ENCODE data around the gene CLIP2.
A peak's percentile ranks its signal among the peaks of the same experiment; 100 is the strongest.
"Not testable (repeated sequence)": the region's sequence is repeated elsewhere in the genome, so short reads cannot be mapped to it uniquely, and the experiment has no call there.

Gene CLIP2

DNA sequence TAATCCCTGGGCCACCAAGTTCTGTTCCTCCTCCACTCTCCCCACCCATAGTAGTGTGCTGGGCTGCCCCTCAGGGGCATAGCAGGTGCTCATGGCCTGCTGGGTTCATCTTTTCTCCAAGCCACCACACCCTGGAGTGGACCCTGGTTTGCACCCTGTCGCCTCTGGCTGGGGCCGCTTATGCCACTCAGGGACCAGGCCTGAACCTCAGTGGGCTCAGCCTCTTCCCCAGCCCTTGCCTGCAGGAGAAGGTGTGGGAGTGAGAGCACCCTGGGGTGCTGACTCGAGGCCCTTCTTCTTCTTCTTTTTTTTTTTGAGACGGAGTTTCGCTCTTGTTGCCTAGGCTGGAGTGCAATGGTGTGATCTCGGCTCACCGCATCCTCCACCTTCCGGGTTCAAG lies 10.2 kb downstream of the CLIP2 start:
- no peak for DNase-seq

DNA sequence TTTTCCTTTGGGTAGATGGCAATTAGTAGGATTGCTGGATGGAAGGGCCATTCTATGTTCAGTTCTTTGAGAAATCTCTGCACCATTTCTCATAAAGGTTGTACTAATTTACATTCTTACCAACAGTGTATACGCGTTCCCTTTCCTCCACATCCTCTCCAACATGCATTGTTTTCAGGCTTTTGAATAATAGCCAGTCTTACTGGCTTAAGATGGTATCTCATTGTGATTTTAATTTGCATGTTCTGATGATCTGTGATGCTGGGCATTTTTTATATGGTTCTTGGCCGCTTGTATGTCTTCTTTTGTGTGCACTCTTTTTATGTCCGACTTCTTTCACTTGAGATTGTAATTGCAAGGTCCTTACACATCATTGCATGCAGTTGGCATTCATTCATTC lies 11.7 kb downstream of the CLIP2 start:
- no peak for DNase-seq

DNA sequence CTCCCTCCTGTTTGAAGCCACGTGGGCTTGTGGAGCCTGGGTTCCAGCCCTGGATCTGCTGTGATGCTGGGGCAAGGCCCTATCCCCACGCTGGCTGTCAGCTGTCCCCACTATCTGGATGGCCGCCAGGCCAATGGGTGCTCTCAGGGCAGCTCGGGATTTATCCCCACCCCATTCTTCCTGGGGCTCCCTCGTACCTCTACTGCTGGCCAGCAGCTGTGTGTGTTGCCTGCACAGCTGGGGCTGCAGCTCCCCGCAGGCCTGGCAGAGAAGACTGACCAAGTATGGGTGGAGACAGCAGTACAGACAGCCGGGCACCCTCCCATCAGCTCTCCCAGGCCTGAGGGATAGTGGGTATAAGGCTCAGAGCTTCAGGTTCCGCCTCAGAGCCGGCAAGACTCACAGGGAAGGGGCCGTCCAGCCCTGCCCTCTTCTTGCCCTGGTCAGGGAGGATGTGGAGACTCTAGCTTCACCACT lies 13.6 kb downstream of the CLIP2 start:
- peak; percentile 31 to 49 for DNase-seq

DNA sequence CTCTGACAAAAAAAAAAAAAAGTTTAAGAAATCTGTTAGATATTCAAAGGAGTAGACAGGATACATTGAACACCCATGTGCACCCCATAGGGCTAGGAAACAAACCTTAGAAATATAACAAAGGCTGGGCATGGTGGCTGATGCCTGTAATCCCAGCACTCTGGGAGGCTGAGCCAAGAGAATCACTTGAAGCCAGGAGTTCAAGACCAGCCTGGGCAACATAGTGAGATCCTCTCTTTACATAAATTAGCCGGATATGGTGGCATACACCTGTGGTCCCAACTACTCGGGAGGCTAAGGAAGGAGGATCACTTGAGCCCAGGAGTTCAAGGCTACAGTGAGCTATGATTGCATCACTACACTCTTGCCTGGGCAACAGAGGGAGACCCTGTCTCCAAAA lies 15.3 kb downstream of the CLIP2 start:
- DNase-seq = no peak

DNA sequence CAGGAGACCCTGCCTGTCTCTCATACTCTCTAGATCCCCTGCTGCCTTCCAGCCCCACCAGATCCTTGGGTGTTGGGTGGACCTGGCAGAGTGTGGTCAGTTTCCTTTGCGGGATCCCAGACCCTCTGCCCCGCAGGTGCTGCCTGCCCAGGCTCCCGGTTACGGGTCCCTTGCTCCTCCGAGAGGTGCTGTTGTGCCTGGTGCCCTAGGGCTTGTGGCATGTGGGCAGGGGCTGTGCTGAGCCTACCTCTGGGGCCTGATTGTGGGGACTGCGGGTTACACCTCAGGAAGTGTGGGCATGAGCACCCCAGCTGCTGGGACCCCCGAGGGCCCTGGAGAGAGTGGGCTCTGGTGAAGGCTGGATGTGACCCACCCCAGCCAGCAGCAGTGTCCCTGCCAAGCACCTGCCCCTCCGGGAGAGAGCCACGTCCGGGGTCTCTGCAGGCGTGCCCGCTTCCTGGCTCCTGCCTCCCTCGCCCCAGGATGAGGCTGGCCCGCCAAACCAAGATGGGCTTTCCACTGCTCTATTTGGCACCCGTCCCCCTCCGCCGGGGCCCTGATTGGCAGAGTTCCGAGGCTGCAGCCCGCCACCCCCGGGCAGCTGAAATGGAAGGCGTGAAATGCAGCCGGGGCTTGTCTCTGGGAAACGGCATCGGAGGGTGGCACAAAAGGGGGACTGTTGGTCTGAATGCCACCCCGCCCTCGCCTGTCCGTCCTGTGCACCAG lies 17.0 kb downstream of the CLIP2 start:
- DNase-seq = no peak

DNA sequence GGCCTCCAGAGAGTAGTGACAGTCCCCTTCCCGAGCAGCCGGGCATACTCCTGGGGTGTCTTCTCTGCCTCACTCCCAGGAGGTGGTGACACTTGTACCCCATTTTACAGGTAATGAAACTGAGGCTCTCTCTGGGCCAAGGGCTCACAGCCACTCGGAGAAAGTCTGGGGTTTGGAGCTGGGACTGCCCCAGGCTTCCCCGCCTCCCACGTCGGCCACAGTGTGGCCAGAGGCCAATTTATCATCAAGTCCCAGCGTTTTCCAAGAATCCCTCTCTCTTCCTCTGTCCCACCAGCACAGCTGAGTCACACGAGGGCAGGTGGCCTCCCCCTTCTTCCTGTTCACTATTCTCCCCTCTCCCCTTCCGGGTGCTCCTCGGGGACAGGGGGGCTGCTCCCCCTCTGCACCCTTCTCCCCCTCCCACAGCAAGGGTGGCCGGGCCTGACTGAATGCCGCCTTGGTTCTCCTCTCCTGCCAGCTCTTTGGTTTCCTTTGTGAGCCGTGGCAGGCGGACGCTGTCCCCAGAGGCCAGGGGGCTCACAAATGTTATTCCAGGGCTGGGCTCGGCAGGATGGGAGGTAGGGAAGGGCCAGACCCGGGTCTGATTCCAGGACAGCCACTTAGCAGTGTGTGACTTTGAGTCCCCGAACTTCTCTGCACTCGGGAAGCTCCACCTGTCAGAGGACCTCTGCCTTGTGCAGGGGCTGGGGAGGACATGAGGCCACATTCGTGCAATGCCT lies 17.7 kb downstream of the CLIP2 start:
- peak; percentile 29 to 42 for DNase-seq

DNA sequence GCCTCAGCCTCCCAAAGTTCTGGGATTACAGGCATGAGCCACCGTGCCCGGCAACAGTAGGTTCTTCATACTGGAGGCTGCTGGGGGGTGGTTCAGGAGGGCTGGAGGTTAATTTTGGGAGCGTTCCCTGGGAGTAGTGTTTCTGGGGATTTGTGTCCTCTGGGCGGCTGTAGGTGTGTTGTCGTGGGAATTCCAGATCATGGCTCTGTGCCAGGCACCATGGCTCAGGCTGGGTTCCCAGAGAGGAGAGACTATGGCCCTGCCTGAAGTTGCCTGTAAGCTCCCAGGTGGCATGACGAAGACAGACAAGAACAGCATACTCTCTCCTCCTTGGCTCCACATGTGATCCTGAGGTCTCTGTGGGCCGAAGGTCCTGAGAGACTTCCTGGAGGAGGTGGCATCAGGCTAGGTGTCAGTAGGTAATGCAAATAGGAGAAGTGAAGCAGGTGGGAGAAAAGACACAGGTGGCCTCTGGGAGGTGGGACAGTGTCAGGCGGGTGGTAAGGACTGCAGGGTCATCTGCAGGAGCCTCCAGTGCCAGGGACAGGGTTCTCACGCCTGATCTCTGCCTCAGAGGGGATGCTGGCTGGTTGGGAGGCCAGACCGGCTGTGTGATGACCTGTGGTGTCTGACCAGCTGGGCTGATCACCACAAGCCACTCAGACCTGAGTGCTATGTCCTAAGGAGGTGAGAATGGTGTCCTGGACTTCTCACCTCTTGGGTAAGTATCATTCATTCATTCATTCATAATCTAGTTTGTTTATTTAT lies 18.7 kb downstream of the CLIP2 start:
- no peak for DNase-seq

DNA sequence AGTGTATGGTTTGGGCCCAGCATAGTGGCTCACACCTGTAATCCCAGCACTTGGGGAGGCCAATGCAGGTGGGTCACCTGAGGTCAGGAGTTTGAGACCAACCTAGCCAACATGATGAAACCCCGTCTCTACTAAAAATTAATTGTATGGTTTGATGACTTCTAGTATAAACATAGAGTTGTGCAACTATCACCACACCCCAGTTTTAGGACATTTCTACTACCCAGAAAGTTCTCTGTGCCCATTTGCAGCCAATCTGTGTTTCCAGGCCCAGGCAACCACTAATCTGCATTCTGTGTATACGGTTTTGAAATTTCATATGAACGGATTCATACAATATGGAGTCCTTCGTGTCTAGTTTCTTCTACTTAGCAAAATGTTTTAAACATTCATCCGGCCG lies 20.0 kb downstream of the CLIP2 start:
- no peak for DNase-seq

DNA sequence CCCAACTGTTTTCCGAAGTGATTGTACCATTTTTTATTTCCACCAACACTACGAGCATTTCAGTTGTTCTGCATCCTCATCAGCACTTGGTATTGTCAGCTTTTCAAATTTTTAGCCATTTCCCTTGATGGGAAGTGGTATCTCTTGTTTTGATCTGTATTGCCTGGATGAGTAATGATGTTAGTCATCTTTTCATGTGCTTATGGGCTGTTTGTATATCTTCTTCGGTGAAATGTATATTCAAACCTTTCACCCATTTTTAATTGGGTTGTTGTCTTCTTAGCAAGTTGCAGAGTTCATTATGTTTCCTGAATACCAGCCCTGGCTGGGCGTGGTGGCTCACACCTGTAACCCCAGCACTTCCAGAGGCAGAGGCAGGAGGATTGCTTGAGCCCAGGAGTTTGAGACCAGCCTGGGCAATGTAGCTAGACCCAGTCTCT lies 22.1 kb downstream of the CLIP2 start:
- DNase-seq = peak in 1 of 2 experiments; percentile 71

DNA sequence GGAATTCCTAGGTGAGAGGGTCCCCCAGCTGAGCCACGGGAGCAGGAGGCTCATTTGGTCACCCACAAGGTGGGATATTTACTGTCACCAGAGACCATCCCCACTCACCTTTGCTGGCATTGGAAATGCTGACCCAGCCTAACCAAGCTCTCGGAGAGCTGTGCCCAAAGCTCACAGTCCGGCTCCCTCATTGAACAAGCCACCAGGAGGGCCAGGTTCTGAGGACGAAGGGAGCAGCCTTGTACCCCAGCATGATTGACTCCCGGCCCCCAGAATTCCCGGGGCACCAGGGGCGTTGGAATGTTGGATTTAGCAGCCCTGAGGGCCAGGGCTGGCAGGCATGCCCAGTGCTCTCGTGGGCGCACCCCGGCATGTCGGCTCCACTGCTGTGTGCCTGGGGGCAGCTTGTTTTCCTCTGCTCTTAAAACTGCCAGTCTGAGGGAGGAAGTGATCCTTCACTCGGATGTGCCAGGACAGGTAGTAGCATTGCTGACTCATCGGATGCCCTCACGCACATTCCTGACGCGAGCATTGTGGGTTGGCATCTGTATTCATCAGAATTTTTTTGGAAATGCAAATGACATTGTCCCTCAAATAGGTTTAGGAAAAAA lies 23.3 kb downstream of the CLIP2 start:
- DNase-seq = peak; percentile 35 to 82

DNA sequence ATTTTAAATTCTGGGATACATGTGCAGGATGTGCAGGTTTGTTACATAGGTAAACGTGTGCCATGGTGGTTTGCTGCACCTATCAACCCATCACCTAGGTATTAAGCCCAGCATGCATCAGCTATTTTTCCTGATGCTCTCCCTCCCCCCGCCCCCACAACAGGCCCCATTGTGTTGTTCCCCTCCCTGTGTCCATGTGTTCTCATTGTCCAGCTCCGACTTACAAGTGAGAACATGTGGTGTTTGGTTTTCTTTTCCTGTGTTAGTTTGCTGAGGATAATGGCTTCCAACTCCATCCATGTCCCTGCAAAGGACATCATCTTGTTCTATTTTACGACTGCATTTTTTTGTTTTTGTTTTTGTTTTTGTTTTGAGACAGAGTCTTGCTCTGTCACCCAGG lies 26.7 kb downstream of the CLIP2 start:
- not testable (repeated sequence) for DNase-seq

DNA sequence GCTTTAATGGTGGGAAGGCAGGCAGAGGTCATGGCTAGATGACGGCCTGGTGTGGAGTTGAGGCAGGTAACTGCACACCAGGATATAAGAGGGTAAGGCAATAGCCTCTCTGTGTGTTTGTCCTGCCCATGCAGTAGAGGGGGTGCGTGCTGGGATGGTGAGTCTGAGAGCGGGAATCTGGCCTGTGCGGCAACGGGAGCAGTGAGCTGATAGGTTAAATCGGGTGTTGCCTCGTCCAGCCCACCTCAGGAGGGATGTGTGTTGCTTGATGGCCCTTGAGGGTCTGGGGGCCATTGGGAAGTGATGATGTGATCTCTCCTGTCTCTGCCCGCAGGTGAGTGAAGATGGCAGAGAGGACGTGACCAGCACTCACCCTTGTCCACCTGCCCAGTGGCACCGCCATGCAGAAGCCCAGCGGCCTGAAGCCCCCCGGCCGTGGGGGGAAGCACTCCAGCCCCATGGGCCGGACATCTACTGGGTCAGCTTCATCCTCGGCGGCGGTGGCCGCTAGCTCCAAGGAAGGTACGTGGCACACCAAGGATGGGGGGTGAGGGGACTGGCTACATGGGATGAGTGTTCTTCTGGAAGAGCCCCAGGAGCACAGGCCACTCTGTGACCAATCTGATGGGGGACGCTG lies 28.1 kb downstream of the CLIP2 start:
- DNase-seq = no peak

DNA sequence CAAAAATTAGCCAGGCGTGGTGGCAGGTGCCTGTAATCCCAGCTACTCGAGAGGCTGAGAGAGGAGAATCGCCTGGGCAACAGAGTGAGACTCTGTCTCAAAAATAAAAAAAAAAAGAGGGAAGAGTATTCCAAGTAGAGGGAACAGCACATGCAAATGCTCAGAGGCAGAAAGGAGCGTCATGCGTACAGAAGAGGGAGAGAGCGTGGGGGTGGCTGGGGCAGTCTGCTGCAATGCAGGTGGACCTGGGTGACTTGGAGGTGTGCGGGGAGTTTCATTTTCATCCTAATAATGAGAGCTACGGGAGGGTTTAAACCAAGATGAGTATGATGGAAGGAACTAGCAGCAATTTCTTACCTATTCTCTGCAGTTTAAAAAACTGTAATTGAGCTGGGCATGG lies 28.8 kb downstream of the CLIP2 start:
- DNase-seq = no peak

DNA sequence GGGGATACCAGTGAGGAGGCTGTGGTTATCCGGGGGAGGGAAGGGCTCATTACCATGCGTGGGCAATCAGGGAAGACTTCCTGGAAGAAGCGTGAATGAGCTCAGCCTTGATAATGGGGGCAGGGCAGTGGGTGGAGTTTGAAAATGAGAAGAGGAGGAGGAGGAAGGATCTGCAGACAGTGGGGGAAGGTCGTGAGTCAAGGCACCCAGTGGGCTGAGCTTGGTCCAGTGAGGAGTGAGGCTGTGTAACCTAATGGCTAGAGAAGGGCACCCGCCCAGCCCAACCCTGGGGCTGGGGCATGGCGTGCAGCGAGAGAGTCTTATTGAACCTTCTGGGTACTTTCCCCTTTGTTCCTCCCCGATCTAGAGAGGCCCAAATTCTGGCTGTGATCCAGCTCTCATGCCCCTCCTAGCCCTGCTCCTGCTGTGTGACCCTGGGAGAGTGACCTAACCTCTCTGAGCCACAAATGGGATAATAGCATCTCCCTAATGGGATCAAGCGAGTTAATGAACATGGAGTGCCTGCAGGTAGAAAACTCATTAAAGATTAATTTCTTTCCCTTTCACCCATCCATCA lies 31.5 kb downstream of the CLIP2 start:
- DNase-seq = no peak

DNA sequence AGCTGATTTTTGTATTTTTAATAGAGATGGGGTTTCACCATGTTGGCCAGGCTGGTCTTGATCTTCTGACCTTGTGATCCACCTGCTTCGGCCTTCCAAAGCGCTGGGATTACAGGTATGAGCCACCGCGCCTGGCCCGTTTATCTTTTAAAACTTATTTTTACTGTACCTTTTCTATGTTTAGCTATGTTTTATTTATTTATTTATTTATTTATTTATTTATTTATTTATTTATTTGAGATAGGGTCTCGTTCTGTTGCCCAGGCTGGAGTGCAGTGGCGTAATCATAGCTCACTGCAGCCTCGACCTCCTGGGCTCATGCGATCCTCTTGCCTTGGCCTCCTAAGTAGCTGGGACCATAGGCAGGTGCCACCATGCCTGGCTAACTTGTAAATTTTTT lies 33.7 kb downstream of the CLIP2 start:
- DNase-seq = not testable (repeated sequence)

DNA sequence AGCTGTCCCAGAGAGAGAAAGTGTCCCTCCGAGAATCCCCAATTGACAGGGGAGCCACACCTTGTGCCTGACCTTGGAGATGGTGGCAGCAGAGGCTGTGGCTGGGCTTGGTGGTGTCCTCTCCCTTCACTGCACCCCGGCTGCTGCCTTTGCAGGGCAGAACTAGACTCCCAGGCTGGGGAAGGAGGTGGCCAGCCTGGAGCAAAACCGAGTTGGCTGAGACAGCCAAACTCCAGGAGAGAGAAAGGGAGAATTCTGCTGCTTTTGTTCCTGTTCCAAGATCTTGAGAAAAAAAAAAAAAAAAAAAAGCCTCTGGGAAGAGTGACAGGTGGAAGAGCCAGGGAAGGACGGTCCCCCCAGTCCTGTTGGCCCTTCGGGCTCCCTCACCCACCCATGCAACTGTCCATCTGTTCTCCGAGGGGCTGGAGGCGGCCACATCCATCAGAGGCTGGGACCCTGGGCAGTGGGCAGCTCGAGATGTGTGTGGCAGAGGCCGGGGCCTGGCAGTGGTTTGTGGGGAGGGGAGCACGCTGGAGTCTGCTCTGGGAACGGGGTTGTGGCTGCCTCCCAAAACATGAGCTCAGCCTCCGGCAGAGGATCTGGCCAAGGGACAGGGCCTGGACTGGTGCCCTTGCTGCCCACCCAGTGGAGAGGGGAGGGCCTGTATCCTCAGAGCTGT lies 35.5 kb downstream of the CLIP2 start:
- no peak for DNase-seq

DNA sequence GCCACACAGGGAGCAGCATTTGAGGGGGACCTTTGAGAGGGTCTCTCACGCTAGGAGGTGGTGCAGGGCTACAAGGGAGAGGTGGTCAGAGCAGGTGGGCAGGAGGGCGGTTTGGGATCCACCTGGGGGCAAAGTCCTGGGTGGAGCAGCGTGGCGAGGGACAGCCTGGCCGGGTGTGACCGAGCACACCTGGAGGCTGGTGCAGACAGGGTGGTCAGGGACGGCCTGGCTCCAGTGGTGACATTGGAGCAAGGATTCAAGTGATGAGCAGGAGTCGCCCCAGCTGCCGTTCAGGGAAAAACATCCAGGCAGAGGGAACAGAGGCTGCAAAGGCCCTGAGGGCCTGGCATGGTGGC lies 36.0 kb downstream of the CLIP2 start:
- no peak for DNase-seq

DNA sequence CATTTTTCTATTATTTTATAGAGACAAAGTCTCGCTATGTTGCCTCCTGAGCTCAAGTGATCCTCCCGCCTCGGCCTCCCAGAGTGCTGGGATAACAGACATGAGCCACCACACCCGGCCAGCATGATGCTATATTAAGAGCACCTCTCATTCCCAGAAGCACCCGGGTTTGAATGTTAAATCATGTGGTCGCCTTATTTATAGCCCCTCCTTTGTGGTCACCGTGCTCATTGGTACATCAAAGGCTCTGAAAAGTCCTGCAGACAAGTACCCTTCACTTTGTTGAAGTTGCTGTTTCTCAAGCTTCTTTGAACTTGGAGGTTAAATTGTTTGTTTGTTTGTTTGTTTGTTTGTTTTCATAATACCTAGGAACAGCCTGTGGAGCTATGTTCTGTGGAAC lies 40.0 kb downstream of the CLIP2 start:
- no peak for DNase-seq

DNA sequence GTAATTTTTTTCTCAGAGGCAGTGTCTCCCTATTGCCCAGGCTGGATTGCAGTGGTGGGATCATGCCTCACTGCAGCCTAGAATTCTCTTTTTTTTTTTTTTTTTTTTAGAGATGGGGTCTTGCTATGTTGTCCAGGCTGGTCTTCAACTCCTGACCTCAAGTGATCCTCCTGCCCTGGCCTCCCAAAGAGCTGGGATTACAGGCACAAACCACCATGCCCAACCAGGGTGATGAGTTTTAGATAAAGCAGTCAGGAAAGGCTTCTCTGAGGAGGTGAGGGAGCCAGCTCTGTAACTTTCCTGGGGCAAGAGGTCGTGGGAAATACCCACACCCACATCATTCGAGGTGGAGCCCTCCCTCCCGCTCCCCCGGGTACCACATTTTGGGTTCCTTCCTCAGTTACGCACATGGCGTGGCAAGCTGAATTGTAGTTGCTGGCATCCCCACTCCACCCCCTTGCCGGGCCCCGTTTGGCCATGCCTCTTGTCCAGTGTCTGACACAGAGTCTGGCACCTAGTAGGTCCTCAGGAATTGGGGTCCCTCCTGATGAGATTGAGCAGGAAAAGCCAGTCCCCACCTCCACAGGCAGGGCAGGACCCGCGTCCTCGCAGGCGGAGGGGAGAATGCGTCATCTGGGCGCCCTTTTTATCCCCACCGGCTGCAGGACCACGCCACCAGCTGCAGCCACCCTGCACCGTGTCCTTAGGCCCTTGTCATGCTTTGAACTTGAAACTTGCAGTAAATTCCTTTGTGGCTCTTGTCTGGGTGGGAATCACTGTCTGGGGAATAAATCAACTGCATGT lies 43.4 kb downstream of the CLIP2 start:
- no peak for DNase-seq

DNA sequence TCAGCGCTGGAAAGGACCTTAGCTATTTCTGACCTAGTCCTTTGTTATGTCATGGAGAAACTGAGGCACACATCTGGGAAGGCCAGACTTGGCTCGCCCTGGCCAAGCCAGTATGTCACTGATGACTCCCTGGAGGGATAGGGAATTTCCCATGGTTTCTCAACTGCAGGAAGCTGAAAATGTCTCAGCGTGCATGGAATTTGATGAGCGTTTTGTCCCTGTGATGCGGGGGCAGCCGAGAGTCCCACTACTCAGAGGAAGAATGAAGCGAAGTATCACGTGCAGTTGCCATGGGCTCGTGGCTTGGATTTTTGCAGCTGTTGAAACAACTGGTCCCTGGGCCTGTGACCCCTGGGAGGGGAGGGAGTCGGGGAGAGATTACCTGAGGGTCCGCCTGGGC lies 44.8 kb downstream of the CLIP2 start:
- DNase-seq = peak in 1 of 2 experiments; percentile 7

DNA sequence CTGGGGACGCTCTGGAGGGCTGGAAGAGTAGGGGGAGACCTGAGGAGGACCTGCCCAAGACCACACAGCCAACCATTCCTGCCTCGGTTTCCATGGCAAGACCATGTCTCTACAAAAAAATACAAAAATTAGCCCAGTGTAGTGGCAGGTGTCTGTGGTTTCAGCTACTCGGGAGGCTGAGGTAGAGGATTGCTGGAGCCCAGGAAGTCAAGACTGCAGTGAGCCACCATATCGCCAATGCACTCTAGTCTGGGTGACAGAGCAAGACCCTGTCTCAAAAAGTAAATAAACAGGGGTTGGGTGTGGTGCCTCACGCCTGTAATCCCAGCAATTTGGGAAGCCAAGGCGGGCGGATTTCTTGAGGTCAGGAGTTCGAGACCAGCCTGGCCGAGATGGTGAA lies 48.7 kb downstream of the CLIP2 start:
- DNase-seq = no peak

Data from SW 1271 (cell line).